Measurements from ENCODE around the gene COL6A5. TPM values are rescaled to one million over a fixed set of nuclear protein-coding genes. Genes with fewer than 3 reads are reported as not detected.

The COL6A5 gene, protein sequence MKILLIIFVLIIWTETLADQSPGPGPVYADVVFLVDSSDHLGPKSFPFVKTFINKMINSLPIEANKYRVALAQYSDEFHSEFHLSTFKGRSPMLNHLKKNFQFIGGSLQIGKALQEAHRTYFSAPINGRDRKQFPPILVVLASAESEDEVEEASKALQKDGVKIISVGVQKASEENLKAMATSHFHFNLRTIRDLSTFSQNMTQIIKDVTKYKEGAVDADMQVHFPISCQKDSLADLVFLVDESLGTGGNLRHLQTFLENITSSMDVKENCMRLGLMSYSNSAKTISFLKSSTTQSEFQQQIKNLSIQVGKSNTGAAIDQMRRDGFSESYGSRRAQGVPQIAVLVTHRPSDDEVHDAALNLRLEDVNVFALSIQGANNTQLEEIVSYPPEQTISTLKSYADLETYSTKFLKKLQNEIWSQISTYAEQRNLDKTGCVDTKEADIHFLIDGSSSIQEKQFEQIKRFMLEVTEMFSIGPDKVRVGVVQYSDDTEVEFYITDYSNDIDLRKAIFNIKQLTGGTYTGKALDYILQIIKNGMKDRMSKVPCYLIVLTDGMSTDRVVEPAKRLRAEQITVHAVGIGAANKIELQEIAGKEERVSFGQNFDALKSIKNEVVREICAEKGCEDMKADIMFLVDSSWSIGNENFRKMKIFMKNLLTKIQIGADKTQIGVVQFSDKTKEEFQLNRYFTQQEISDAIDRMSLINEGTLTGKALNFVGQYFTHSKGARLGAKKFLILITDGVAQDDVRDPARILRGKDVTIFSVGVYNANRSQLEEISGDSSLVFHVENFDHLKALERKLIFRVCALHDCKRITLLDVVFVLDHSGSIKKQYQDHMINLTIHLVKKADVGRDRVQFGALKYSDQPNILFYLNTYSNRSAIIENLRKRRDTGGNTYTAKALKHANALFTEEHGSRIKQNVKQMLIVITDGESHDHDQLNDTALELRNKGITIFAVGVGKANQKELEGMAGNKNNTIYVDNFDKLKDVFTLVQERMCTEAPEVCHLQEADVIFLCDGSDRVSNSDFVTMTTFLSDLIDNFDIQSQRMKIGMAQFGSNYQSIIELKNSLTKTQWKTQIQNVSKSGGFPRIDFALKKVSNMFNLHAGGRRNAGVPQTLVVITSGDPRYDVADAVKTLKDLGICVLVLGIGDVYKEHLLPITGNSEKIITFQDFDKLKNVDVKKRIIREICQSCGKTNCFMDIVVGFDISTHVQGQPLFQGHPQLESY (N-terminal part only)
- total RNA-seq (2021; ENCODE audit: unreplicated experiment) (not detected), Bru-seq, nascent RNA (percentile 2 among the genes with signal in this experiment), BruChase-seq, experiment 1, labeled RNA remaining after a 6-hour chase (percentile 1 among the genes with signal in this experiment), BruChase-seq, experiment 2, labeled RNA remaining after a 2-hour chase (percentile 1 among the genes with signal in this experiment)
- not detected in 2 replicates for polyA plus RNA-seq (2012)
- long read RNA-seq = 0 reads

DNA sequence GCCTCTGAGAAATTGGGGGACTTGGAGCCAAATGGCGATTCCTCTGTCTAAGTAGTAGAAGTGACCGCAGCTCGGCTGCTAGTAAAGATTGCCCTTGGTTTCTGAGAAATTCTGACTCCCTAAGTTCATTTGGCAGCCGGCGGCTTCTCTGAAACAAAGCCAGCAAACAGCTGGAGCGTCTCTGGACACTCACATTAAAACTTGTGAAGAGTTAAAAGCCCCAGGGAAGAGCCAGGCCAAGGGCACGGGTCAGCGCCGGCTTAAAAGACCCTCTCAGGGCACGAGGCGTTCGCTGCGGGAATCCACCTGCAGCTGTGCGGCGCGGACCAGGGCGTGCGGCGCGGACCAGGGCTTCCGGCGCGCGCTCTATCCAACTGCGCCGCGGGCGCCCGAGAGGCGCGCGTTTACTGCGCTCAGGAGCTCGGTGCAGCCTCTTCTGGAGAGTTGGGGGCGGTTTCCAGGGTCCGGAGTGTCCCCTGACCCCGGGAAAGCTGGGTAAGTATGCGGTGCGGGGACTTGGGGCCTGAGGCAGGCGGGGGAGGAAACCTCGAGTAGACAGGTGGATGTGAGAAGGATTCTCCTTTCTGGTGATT is at the start of gene COL6A5:
Gene COL6A5, plus strand, starts transcription at position 186 of the 593 bp plus-strand sequence. CDS start 27,967 bp downstream, outside the sequence.
- Histone ChIP-seq H4K20me1 (ENCODE audit: insufficient read depth) (no peaks in the 10 kb centered on the region; the same call in 1 of the 2 replicates), H3K4me1 (ENCODE audit: control insufficient read depth in 1 of 2, insufficient read depth in 2 of 2, low read length in 2 of 2) (no peaks in the 10 kb centered on the region), H3K4me3 (replicated peaks in 1 of 2; ENCODE audit: low read depth in 1 of 2, low read length in 2 of 2) (no peak within 1 kb of the TSS), H3K79me2 (ENCODE audit: insufficient read depth, low read length) (no peaks in the 10 kb centered on the region), H3K9ac (ENCODE audit: low read length) (no peak within 1 kb of the TSS), H3K4me2 (ENCODE audit: low read length) (no peak within 1 kb of the TSS), H2AFZ (ENCODE audit: low read depth, low read length, poor library complexity, severe bottlenecking) (no peak within 1 kb of the TSS), H3K9me3 (ENCODE audit: control insufficient read depth in 1 of 2, insufficient read depth in 1 of 2, low read depth in 1 of 2, low read length in 2 of 2) (no peaks in the 10 kb centered on the region), H3K27me3 (ENCODE audit: insufficient read depth, low read length) (peaks cover 32% of the 10 kb centered on the region), H3K27ac (ENCODE audit: low read depth, low read length) (no peak within 1 kb of the TSS), H3K9me2 (ENCODE audit: insufficient read depth) (no peaks in the 10 kb centered on the region), H3K36me3 (ENCODE audit: control insufficient read depth in 1 of 2, insufficient read depth in 2 of 2, low read length in 2 of 2) (no peaks in the 10 kb centered on the region)
- TF ChIP-seq EZH2phosphoT487 (IDR thresholded peaks at IDR 0.05; ENCODE audit: borderline replicate concordance) = no peak
- TF ChIP-seq TCF7L2 (IDR thresholded peaks at IDR 0.05; ENCODE audit: borderline replicate concordance, extremely low read depth, insufficient read depth, insufficient read length) = no peak
- TF ChIP-seq JUND (IDR thresholded peaks at IDR 0.05) = no peak
- no peak for TF ChIP-seq CBX3 (IDR thresholded peaks at IDR 0.05; ENCODE audit: low read depth)
- no peak for TF ChIP-seq EGR1 (IDR thresholded peaks at IDR 0.05; ENCODE audit: low read depth)
- TF ChIP-seq, protein P1, sequence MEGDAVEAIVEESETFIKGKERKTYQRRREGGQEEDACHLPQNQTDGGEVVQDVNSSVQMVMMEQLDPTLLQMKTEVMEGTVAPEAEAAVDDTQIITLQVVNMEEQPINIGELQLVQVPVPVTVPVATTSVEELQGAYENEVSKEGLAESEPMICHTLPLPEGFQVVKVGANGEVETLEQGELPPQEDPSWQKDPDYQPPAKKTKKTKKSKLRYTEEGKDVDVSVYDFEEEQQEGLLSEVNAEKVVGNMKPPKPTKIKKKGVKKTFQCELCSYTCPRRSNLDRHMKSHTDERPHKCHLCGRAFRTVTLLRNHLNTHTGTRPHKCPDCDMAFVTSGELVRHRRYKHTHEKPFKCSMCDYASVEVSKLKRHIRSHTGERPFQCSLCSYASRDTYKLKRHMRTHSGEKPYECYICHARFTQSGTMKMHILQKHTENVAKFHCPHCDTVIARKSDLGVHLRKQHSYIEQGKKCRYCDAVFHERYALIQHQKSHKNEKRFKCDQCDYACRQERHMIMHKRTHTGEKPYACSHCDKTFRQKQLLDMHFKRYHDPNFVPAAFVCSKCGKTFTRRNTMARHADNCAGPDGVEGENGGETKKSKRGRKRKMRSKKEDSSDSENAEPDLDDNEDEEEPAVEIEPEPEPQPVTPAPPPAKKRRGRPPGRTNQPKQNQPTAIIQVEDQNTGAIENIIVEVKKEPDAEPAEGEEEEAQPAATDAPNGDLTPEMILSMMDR (IDR thresholded peaks at IDR 0.05 in 2 of 3, conservative IDR thresholded peaks at IDR 0.05 in 1 of 3; ENCODE audit: borderline replicate concordance in 1 of 3, insufficient read depth in 1 of 3, low read depth in 2 of 3, low read length in 2 of 3) = no peak
- TF ChIP-seq SRF (IDR thresholded peaks at IDR 0.05; ENCODE audit: low read depth) = no peak
- no peak for TF ChIP-seq YY1 (IDR thresholded peaks at IDR 0.05; ENCODE audit: extremely low read depth, insufficient replicate concordance, low read depth, low read length)
- no peak for TF ChIP-seq EZH2 (IDR thresholded peaks at IDR 0.05)
- no peak for TF ChIP-seq ZFX (IDR thresholded peaks at IDR 0.05)
- TF ChIP-seq POLR2AphosphoS5 (IDR thresholded peaks at IDR 0.05; ENCODE audit: low read depth, low read length) = no peak
- no peak for TF ChIP-seq SIN3A (IDR thresholded peaks at IDR 0.05; ENCODE audit: low read depth)
- TF ChIP-seq SP1 (IDR thresholded peaks at IDR 0.05; ENCODE audit: low read depth) = no peak
- TF ChIP-seq ELF1 (IDR thresholded peaks at IDR 0.05; ENCODE audit: borderline replicate concordance, low read depth) = no peak
- no peak for TF ChIP-seq POLR2A (IDR thresholded peaks at IDR 0.05; ENCODE audit: borderline replicate concordance, extremely low read depth, insufficient read depth, insufficient read length)
- TF ChIP-seq, protein P2, sequence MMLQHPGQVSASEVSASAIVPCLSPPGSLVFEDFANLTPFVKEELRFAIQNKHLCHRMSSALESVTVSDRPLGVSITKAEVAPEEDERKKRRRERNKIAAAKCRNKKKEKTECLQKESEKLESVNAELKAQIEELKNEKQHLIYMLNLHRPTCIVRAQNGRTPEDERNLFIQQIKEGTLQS (IDR thresholded peaks at IDR 0.05) = no peak
- TF ChIP-seq, protein P3, sequence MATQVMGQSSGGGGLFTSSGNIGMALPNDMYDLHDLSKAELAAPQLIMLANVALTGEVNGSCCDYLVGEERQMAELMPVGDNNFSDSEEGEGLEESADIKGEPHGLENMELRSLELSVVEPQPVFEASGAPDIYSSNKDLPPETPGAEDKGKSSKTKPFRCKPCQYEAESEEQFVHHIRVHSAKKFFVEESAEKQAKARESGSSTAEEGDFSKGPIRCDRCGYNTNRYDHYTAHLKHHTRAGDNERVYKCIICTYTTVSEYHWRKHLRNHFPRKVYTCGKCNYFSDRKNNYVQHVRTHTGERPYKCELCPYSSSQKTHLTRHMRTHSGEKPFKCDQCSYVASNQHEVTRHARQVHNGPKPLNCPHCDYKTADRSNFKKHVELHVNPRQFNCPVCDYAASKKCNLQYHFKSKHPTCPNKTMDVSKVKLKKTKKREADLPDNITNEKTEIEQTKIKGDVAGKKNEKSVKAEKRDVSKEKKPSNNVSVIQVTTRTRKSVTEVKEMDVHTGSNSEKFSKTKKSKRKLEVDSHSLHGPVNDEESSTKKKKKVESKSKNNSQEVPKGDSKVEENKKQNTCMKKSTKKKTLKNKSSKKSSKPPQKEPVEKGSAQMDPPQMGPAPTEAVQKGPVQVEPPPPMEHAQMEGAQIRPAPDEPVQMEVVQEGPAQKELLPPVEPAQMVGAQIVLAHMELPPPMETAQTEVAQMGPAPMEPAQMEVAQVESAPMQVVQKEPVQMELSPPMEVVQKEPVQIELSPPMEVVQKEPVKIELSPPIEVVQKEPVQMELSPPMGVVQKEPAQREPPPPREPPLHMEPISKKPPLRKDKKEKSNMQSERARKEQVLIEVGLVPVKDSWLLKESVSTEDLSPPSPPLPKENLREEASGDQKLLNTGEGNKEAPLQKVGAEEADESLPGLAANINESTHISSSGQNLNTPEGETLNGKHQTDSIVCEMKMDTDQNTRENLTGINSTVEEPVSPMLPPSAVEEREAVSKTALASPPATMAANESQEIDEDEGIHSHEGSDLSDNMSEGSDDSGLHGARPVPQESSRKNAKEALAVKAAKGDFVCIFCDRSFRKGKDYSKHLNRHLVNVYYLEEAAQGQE (IDR thresholded peaks at IDR 0.05; ENCODE audit: low read depth) = no peak
- no peak for TF ChIP-seq FOSL1 (IDR thresholded peaks at IDR 0.05; ENCODE audit: low read depth)
- intact Hi-C loops (cut with micrococcal nuclease) = no loop called here
- ChIA-PET POLR2A (no interaction called here), CTCF (no interaction called here), RAD21 (ENCODE audit: low non-redundant PET in 1 of 2, low total read pairs in 2 of 2, uncharacterized antibody in 2 of 2, unreplicated experiment in 2 of 2) (no interaction called here)
- BruUV-seq (replicated peaks) = no TSS peak
- DNase-seq (ENCODE audit: low read depth, low spot score) (no peak), ATAC-seq (no peak)
